Stromal cell of bone marrow (primary cell): ENCODE measurements around the gene PWP2.
"Not testable (repeated sequence)": the region's sequence is repeated elsewhere in the genome, so short reads cannot be mapped to it uniquely, and the experiment has no call there.

Experiments
- DNase-seq: peaks from one replicate; pipeline ENCODE4 v3.0.0-alpha.2; 2012; ENCODE audit warnings: low read depth

The PWP2 gene

GRCh38 chr21:44138039-44138438, 30.8 kb downstream of the PWP2 start:
- DNase-seq, result not testable (repeated sequence)

GRCh38 chr21:44139787-44140551, 32.8 kb downstream of the PWP2 start:
- not testable (repeated sequence) for DNase-seq

GRCh38 chr21:44140552-44140932, 33.3 kb downstream of the PWP2 start:
- not testable (repeated sequence) for DNase-seq

- DNase-seq, result not testable (repeated sequence)
These were observed 35.3 kb downstream of the PWP2 start for GRCh38 chr21:44142470-44142869.

GRCh38 chr21:44143380-44143779, 36.2 kb downstream of the PWP2 start:
- not testable (repeated sequence) for DNase-seq

- DNase-seq, result not testable (repeated sequence)
These were observed 36.8 kb downstream of the PWP2 start for GRCh38 chr21:44143996-44144395.

GRCh38 chr21:44144784-44145602, 37.8 kb downstream of the PWP2 start:
- DNase-seq, result not testable (repeated sequence)

GRCh38 chr21:44145616-44146015, 38.4 kb downstream of the PWP2 start:
- not testable (repeated sequence) for DNase-seq

- DNase-seq, result not testable (repeated sequence)
These were observed 39.9 kb downstream of the PWP2 start for GRCh38 chr21:44147108-44147507.

- not testable (repeated sequence) for DNase-seq
These were observed 43.1 kb downstream of the PWP2 start for GRCh38 chr21:44150255-44150654.

- not testable (repeated sequence) for DNase-seq
These were observed 46.2 kb downstream of the PWP2 start for GRCh38 chr21:44153214-44153888.

- DNase-seq, result not testable (repeated sequence)
These were observed 46.7 kb downstream of the PWP2 start for GRCh38 chr21:44153889-44154228.

GRCh38 chr21:44154816-44155230, 47.6 kb downstream of the PWP2 start:
- DNase-seq, result not testable (repeated sequence)

GRCh38 chr21:44155231-44155993, 48.2 kb downstream of the PWP2 start:
- not testable (repeated sequence) for DNase-seq

GRCh38 chr21:44155994-44156380, 48.8 kb downstream of the PWP2 start:
- not testable (repeated sequence) for DNase-seq

- DNase-seq, result not testable (repeated sequence)
These were observed 50.4 kb downstream of the PWP2 start for GRCh38 chr21:44157439-44158081.

- not testable (repeated sequence) for DNase-seq
These were observed 50.9 kb downstream of the PWP2 start for GRCh38 chr21:44158082-44158468.

GRCh38 chr21:44159349-44160297, 52.4 kb downstream of the PWP2 start:
- DNase-seq, result not testable (repeated sequence)

GRCh38 chr21:44160298-44160672, 53.1 kb downstream of the PWP2 start:
- DNase-seq, result not testable (repeated sequence)

- DNase-seq, result not testable (repeated sequence)
These were observed 53.6 kb downstream of the PWP2 start for GRCh38 chr21:44160821-44161220.
